Ureter (tissue), 1 donor: ENCODE measurements around the gene RPUSD1. TPM values are rescaled to one million over a fixed set of nuclear protein-coding genes. Genes with fewer than 3 reads are reported as not detected.

Source experiments
- DNase-seq: peaks from one replicate; pipeline ENCODE4 v3.0.0-alpha.2; 2020; ENCODE audit warnings: low spot score
- total RNA-seq: library from RNA; stranded (reverse); gene quantifications from one replicate; pipeline ENCODE4 v1.2.4, GENCODE V29; 2023
- donor health status: DM: yes; HTN: yes; CAD: no.

The RPUSD1 gene
- total RNA-seq, 1 donor from 2014 or later = 18.7 TPM

DNA sequence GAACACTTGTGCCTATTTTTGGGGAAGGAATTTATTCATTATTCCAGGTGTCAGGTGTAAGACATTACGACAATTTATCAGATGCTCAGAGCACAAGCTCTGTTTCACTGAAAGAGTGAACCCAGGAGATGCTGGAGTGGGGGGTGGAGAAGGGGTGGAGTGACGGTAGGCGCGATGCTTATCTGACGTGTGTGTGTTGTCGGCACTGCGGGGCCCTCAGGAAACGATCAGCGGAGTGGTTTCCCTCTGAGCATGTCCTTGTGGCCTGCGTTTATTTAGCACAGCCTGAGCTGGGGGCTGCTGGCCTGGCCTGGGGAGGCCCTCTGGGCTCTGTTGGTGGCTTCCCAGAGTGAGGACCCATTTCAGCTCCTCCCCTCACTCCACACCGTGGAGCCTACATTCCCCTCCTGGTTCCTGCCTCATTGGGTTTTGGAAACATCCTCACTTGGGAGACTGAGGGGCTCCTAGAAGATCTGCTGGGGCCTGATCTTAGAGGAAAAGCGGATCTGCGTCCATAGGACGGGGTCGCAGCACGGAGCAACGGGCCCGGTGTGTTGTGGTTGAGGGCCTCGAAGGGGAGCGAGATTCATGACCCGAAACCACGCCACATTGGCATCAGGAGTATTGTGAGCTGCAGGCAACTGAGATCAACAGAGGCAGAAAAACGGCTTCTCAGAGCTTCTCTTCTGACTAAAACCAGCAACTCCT, 31.3 kb upstream of the RPUSD1 start:
- no peak for DNase-seq

DNA sequence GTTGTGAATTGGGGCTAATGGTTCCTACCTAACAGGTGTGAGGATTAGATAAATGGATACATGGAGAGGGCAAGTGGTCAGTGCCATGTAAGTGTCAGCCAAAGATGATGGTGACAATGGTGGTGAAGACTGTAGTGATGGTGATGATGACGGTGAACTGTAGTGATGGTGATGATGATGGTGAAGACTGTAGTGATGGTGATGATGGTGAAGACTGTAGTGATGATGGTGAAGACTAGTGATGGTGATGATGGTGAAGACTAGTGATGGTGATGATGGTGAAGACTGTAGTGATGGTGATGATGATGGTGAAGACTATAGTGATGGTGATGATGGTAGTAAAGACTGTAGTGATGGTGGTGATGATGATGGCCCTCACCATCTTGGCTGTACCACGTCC, 30.4 kb upstream of the RPUSD1 start:
- no peak for DNase-seq

DNA sequence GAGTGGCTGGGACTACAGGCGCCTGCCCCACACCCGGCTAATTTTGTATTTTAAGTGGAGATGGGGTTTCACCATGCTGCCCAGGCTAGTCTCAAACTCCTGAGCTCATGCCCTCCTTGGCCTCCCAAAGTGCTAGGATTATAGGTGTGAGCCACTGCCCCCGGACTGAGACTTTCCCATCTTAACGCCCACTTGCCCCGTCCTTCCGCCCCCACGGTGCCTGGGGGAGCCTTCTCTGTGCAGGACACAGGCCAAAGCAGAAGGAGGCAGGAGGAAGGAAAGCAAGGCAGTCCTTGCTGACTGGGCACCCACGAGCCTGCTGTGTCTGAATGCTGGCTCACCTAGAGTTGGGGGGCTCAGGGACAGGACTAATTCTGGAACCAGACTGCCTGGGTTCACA, 30.0 kb upstream of the RPUSD1 start:
- no peak for DNase-seq

DNA sequence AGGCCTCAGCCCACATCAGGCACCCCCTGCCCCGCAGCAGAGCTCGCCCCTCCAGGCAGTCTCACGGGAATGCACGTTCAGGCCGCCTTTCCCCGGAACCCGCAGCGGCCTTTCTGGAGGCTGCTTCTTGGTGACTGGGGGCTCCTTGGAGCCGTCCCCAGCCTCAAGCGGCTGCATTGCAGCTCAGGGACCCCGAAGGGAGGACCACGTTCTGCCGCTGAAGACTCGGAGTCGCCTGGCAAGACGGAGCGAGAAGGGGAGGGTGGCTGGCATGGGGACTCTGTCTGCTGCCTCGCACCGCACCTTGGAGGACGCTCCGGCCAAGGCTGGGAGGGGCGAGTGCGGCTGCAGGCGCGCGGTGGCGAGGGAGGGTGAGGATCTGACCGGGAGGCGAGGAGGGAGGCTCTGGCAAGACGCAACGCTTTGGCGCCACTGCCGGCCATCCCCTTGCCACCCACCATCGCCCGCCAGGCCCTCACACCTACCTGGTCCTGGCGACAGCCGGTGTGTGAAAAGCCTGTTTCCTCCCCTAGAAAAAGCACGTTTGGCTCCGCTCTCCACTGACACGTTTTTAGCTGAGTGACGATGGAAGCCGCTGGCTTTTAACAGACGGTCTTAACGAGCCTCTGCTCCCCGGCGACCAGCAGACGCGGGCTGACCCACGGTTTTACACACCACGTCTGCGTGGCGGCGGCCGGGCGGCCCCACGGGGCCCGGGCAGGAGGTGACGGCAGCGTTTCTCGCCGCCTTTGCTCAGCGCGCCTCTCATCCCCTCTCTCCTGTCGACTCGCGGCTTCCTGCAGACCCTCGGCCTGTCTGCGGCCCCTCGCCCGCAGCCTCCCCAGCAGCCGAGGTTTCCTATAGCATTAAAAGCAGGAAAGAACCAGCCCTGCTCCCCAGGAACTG, 29.1 kb upstream of the RPUSD1 start:
- DNase-seq = no peak

DNA sequence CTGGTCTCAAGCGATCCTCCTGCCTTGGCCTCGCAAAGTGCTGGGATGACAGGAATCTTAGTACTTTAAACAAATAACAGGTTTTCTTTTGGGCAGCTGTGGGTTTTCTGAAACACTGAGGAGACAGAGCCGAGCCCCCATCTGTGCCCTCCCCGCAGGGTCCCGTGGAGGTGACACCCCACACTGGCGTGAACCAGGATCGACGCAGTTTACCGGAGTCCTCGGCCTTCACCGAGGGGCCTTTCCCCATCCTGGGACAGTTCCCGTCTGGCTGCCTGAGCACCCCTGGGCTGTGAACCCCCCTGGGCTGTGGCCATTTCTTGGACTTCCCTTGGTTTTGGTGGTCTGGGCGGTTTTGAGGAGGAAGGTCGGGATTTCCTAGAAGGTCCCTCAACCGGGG, 27.7 kb upstream of the RPUSD1 start:
- no peak for DNase-seq

DNA sequence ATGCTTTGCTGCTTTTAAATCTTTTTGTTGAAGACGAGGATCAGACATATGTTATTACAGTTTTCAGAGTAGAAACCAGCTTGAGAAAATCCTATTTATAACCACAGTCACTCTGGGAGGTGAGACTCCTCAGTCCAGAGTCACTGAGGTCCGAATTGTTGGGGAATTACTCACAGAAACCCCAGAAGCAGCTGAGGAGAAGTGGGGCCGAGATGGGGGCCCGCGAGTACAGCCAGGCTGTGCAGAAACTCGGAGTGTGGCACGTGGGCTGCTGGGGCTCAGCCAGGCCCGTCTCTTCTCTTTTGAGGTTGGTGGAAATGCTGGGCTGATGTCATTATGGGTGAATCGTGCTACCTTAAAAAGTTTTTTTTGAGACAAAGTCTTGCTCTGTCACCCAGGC, 26.8 kb upstream of the RPUSD1 start:
- DNase-seq = no peak

DNA sequence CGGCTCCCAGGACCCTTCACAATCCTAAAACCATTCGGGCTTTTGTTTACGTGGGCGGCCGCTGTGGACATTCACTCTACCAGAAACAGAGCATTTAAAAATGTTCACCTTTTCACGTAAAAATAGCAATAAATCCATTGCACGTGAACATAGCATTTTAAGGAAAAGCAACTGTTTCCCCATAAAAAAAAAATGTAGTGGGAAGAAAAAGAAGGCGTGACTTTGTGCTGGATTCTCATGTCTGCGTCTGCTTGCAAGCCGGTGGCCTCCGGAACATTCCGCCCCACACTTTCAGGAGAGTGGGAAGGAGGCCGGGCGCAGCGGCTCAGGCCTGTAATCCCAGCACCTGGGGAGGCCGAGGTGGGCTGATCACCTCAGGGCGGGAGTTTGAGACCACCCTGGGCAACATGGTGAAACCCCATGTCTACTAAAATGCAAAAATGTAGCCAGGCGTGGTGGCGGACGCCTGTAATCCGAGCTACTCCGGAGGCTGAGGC, 25.8 kb upstream of the RPUSD1 start:
- no peak for DNase-seq

DNA sequence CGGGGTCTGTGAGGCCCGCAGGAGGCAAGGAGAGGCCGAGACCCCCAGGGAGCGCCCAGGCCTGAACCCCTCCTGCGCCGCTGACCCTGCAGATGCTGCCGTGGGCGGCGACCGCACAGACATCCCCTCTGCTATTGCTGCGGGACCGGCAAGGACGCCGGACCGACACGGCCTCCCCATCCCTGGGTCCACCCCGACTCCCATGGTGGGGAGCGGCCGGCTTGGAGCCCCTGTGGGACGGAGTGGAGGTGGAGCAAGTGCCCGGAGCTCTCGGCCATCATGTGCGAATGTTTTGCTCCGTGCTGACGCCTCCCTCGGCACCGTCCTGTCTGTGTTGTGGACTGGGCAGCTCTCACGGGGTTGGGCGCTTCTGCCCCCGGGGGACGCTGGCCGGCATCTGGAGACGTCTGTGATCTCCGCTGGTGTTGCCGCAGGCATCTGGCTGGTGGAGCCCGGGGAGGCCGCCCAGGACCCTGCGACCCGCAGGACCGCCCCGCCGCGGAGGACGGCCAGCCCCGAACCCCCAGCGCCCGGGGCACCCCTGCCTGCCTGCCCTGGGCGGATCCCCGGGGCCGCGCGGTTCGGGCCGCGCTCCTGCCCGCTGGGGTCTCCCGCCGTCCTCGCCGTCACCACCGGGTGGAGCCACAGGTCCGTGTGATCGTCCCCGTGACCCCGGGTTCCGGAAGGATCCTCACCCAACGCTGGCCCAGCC, 25.2 kb upstream of the RPUSD1 start:
- no peak for DNase-seq

DNA sequence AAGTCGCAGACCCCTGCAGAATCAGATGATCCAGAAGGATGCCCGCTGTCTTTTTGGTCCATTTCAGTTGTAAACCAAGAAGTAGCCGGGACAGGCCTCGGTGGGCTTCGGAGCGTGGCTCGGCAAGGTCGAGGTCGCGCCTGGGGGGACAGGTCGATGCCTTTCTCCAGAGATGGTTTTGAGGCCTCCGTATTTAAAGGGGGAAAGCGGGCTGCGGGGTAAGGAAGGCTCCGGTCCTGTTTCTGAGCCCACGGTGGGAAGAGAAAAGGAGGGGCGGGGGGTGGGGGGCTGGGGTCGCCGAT, 19.9 kb upstream of the RPUSD1 start:
- DNase-seq = no peak

DNA sequence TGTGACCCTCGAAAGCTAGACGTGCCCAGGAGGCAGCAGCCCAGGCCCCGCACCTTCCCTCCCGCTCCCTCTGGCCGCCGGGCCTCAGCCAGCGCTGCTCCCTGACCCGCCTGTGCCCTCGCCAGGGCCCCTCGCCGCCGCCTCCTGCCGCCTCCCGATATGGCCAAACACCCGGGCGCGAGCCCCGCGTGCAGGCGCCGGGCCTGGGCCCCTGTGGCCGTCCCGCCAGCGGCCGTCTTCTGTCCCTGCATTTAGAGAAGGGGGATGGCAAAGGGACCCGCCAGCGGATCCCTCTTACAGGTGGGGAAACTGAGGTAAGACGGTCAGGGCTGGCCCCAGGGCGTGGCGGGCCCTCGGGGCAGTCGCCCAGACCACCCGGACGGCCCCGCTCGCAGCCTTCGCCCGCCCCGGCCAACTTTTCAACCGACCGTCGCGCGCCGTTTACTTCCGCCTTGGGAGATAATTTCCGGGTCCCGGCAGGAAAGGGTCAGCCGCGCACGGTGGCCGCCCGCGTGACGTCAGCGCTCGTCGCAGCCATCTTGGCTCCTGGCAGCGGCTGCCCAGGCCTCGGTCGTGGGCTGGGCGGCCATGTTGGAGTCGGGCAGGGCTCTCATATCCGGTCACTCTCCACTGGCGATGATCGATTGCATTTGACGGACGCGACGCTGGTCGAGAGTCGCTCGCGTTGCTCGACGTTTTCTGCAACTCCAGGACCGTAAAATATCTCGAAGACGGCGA, 19.3 kb upstream of the RPUSD1 start:
- DNase-seq = peak; percentile 96

DNA sequence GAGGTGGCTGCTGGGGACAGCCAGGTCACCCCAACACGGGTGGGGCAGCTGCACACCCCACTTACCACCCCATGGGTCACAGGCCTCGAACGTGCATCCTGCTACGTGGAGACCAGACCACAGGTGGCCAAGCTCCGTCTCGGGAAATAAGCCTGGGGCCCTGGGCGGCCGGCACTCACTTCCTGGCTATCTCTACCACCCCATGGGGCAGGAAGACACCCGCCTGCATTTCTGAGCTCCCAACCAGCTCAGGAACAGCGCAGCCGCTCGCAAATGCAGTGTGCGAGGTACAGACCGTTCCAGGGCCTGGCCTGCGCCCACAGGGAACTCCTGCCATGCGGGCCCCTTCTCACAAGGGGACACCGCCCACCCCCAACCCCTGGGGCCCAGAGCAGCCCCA, 17.3 kb upstream of the RPUSD1 start:
- DNase-seq = no peak

DNA sequence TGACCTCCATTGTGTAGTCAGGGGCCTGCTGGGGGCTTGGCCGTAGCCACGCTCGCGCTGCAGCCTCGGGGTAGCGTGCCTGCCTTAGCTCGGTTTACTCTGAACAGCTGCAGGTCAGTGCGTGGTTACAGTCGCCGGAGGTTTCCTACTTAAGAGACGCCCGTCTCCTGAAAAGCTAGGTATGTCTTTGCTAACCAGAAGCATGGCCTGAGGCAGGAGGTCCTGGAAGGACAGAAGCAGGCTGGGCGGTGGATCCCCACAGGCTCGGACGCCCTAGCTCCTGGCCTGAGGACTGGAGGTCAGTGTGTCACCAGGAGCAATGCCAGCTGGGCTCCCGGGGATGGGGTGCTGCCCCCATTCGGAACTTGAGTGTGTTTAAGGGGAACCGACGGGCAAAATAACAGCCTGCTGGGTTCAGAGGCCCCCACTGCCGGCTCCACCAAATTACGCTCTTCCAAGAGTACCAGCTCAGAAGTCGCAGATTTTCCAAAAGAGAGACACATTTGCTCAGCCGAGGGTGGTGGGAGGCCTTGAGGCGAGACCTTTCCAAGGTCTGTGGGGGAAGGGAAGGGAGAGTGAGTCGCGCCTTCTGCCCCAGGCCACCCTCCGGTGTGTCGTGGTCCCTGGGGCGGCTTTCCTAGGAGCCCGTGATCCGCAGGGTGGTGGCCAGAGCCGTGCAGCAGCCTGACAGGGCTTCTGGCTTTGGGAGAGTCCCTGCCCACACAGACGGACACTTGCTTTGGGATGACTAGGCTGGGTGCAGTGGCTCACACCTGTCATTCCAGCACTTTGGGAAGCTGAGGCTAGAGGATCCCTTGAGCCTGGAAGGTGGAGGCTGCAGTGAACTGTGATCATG, 16.2 kb upstream of the RPUSD1 start:
- no peak for DNase-seq

DNA sequence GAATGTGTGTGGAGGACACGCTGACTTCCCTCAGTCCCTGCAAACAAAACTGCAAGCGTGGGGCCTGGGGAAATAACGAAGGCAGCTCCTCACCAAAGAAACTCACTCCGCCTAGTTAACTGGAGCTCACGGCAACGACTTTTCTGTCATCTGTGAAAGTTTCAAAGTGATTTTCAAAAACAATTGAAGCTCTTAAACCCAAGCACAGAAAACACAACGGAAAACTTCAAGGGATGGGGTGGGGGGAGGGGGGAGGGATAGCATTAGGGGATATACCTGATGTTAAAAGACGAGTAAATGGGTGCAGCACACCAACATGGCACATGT, 15.5 kb upstream of the RPUSD1 start:
- DNase-seq = no peak

DNA sequence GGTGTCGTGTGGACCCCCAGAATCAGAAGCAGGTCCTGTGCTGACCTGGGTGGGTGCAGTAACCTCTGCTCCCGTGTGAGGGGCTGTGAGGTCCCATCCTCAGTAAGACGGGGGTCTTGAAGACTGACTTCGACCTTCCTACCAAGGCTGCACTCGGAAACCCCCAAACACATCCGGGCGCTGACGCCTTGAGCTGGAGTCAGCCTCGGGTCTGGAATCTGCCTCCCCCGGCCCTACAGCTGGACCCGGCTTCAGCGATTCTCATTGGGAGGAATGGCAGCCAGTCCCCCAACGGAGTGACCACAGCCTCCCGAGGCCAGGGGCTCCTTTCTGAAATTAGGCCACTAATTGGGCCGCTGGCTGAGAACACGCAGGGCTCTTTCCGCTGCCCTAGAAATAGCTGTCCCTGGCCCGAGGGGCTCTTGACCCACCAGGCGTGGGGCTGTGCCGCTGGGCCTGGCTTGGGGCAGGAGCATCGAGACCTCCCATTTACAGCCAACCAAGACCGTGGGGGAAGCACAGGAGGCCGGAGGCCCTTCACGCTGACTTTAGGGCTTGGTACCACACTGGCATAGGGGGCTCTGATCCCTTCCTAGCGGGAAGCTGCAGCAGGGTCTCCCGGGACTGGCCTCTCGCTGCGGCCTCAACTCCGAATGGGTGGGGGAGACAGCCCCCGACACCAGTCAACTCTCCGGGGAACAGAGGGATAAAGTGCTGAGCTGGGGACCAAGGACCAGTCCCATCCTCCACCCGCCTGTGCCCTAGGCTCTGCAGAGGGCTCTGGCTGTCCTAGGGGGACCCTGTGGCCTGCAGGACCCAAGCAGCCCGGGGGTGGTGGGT, 15.0 kb upstream of the RPUSD1 start:
- no peak for DNase-seq

DNA sequence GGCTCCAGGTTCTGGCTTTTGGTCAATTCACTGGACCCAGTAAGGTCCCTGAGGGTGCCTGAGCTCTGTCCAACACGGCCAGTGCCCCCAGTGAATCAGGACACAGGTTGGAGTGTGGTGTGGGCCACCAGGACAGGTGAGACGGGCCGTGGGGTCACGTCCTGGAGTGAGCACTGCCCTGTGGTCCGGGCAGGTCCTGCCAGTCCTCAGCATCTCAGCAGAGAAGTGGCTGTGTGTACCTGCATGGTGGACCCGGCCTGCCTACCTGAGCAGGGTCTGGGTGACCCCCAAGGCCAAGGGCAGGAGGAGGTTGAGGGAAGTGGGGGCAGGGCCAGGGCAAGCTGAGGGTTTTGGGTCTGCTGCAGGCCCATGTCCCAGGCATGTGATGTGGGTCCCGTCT, 14.3 kb upstream of the RPUSD1 start:
- DNase-seq = no peak

DNA sequence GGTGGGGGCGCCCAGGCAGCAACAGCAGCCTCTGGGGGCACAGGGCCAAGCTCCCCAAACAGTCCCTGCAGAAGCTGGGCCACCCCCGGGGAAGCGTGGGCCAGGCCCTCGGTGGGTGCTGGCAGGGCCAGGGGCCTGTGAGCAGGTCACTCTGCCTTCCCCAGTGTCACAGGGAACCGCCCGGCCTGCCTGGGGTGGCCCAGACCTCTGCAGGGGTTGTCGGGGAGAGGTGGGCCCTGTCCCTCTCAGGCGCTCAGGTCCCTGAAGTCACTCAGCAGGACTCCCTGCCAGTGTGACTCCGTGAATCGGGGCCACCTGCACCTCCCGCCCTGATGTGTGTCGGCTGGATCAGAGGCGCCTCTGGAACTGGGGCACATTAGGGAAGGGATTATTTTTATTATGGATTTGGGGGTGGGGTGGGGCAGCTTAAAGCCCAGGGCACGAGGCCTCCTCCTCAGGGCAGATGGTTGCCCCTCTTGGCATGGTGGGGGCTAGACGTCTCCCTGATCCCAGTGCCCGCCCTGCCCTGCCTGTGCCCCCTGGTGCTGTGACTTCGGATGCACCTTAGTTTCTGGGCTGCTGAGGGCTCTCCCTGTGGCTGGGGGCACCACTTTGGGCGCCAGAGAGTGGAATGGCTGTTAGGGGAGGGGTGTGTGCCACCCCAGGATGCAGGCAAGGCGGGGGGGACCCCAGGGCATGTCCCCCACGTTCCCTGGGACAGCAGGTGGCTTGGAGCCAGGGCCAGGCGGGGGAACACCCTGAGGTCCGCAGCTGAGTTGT, 13.6 kb upstream of the RPUSD1 start:
- no peak for DNase-seq

DNA sequence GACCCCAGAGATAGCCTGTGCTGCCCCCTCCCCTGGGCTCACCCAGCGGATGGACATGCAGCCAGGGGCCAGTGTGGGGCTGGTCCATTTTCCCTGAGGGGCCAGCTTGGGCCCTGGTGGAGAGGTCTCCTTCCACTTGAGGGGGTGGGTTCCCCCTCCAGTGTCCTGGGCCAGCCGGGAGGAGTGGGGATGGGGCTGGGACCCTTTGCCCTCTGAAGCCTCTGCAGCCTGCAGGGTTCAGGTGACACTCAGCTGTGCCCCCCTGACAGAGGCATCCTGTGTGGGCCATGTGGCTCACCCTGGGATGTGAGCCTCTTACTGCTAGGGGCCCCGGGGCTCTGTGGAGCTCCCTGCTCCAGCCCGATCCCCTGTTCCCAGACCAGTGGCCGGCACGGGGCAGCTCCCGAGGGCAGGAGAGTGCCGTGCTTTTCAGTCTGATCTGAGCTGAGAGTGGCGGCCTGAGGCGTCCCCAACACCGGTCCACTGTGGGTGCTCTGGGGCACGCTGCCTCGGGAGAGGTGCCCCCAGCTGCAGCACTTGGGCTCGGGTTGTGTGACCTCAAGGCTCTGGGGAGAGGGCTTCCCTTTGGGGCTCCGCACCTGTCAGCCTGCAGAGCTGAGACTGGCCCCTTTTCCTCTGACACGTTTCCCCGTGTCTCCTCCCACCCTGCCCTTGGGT, 12.8 kb upstream of the RPUSD1 start:
- no peak for DNase-seq

DNA sequence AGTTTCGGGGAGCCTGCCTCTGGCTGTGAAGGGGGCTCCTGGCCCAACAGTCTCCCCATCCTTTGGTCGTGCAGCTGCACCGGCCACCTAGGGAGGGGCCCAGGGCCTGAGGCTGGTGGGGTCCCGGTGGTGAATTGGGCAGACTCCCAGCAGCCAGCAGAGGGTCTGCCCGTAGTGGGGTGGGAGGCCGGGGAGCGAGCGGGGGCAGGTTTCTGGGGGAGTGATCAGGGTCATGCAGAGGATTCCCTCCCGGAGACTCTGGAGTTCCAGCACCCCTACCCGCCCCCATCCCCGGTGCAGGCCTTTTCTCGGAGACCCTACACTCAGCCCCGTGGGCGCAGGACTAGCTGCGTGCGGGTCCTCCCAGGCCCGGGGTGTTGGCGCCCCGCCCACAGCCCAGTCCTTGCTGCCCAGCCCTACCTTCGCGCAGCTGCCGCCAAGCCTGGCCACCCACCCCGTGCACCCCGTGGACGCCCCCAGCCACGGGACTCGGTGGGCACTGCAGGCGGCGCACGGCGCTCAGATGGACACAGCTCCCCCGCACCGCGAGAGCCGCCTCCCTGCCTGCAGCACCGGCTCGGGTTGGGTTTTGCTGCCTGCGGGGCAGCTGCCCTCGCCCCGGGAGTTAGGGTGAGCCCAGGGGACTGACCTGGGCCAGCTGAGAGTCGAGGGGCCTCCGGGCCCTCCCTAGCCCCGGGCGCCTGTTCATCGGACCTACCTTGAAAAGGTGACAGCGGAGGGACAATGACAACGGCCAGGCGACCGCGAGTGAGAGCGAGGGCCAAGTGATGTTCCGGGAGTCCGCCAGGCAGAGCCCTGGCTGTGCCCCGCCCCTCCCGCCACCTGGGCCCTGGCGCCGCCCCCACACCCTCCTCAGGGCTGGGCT, 12.0 kb upstream of the RPUSD1 start, which contains the start of gene GNG13:
Gene GNG13 (minus strand): TSS at position 787 of the 886 bp plus-strand sequence. CDS start 1,657 bp downstream, outside the sequence.
- DNase-seq = no peak
